GM18907 (cell line): ENCODE results near the gene NCOA5.
"Not testable (repeated sequence)": the region's sequence is repeated elsewhere in the genome, so short reads cannot be mapped to it uniquely, and the experiment has no call there.

Source experiments
- ATAC-seq: cut with Tn5 transposase; IDR thresholded peaks from one replicate; pipeline ENCODE4 v1.9.1; 2021; ENCODE audit warnings: mild to moderate bottlenecking, moderate library complexity; ENCODE audit not compliant: unreplicated experiment

Gene NCOA5

DNA sequence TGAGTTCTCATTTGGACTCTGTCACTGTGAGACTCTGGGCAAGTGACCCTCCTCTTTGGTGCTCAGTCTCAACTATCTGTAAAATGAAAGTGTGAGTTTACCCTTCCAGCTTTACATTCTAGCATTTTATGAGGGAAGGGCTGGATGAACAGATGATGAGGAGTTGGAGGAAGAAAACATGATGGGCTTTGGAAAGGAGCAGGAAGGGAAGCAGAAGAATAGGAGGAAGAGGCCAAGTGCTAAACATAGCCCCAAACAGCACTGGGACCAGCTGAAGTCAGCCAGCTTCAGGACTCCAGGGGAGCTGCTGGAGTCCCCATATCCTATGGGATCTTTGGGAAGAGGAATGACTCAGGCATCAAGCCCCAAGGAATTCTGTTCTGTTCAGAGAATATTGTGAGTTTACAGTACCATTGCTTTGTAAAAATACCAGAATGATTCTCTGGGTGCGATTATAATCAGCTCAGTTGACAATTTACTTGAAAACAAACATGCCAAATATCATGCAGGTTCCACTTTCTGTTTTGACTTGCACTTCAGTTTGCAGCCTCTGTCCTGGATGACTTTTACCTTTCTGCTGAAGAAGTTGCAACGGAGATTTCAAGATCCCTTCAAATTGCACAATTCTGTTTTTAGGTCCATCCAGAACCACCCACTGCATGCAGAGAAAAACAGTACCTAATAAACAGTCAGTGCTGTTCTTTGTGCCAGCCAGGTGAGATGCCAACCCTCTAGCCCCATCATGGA is 31.6 kb upstream of the NCOA5 start:
- ATAC-seq, result no peak

- ATAC-seq, result no peak
Observed at GRCh38 chr20:46120136-46120535, 30.4 kb upstream of the NCOA5 start.

GRCh38 chr20:46119547-46119946 is 29.8 kb upstream of the NCOA5 start:
- no peak for ATAC-seq

GRCh38 chr20:46119028-46119546 is 29.3 kb upstream of the NCOA5 start:
- peak; percentile 41 for ATAC-seq

GRCh38 chr20:46118481-46119020 is 28.8 kb upstream of the NCOA5 start:
- ATAC-seq, result peak; percentile 57

GRCh38 chr20:46117704-46118467 is 28.1 kb upstream of the NCOA5 start, which contains the start of gene CD40:
TSS of gene CD40 (plus strand) at chr20:46118314. CDS start at chr20:46118344, 30 bp downstream.
- peak; percentile 67 for ATAC-seq

- ATAC-seq, result no peak
Observed at GRCh38 chr20:46114449-46114848, 24.7 kb upstream of the NCOA5 start.

DNA sequence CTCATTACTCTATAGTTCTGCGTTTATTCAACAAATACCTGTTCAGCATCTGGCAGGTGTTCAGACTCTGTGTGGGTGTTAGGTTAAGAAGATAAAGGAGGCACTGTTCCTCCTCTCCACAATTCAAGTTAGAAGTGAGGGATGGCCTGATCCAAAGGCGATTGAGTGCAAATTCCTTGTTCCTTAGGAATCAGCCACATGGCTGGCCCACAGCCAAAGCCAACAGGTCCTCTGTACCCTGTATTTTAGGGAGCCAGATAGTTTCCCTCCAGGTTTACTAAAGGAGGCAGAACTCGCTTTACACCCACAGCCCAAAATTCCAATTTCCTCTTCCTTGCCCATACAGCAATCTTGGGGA is 23.3 kb upstream of the NCOA5 start:
- ATAC-seq, result no peak

- no peak for ATAC-seq
Observed at GRCh38 chr20:46112430-46113112, 22.8 kb upstream of the NCOA5 start.

DNA sequence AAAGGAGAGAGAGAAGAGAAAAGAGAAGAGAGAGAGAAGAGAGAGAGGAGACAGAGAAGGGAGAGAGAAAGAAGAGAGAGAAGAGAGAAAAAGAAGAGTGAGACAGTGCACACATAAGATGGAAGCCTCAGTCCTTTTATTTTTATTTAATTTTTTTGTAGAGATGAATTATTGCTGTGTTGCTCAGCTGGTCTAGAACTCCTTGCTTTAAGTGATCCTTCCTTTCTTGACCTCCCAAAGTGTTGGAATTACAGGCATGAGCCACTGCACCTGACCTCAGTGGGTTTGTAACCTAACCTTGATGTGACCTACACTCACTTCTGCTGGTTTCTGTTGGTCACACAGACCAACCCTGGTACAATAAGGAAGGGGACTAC is 22.1 kb upstream of the NCOA5 start:
- ATAC-seq, result no peak

DNA sequence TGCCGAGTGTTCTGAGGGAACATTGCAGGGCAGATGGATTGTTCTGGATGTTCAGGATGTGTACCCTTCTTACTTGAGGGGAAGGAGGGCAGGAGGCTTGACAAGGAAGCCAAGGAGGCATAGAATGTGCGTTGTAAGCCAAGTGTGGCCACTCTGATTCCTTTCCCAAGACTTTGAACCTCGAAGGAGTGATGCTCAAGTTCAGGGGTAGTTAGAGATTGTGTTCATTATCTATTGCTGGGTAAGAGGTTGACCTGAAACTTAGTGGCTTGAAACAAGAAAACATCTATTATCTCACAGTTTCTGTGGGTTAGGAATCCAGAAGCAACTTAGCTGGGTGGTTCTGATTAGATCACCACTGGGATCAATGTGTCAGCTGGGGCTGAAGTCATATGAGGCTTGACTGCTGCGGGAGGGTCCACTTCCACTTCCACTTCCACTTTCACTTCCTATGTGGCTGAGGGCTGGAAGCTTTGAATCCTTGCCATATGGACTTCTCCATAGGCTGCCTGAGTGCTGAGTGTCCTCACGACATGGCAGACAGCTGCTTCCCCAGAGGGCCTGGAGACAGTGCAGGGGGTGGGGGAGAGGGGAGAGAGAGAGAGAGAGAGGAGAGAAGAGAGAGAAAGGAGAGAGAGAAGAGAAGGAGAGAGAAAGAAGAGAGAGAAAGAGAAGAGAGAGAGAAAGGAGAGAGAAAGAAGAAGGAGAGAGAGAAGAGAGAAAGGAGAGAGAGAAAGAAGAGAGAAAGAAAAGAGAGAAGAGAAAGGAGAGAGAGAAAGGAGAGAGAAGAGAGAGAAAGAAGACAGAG is 21.5 kb upstream of the NCOA5 start:
- ATAC-seq, result peak; percentile 47

DNA sequence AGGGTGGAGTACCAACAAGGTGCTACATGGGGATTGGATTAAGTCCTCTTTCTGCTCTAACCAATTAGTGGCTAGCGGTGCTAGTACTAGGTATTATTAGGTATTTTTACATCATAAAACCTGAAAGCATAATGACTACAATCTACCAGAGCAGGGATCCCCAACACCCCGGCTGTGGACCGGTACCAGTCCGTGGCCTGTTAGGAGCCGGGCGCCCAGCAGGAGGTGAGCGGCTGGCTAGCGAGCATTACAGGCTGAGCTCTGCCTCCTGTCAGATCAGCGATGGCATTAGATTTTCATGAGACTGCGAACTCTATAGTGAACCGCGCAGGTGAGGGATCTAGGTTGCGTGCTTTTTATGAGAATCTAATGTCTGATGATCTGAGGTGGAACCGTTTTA is 19.2 kb upstream of the NCOA5 start:
- ATAC-seq, result no peak

DNA sequence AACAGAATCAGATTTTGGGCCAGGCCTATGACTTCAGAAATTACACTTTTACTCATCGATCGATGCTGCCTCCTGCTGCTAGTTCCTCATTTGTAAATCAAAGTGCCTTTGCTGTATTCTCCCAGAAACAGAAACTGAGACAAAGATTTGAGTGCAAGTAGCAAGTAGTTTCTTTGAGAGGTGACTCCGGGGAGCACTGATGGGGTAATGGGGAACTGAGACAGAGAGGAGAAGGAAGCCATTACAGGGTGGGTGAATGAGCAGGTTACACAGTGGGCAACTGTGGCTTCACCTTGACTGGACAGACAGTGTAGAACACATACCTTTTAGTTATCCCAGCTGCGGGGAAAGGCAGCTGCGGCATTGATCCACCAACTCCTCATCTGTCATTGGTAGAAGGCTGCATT is 18.7 kb upstream of the NCOA5 start:
- peak; percentile 87 for ATAC-seq

- no peak for ATAC-seq
Observed at GRCh38 chr20:46107061-46107460, 17.3 kb upstream of the NCOA5 start.

DNA sequence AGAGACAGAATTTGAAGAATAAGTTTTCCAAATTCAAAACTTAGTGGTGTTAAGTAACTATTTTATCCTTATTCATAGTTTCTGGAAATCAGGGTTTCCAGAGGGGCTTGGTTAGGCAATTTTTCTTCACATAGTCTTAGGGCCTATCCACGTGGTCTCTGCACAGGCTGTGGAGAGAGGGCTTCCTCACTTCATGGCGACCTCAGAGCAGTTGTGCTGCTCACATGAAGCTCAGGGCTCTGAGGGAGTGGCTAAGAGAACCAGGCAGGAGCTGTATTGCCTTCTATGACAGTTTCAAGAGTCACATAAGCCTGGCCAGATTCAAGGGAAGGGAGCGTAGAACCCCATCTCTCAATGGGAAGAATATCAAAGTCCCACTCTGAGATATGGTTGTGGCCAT is 14.5 kb upstream of the NCOA5 start:
- ATAC-seq, result no peak

DNA sequence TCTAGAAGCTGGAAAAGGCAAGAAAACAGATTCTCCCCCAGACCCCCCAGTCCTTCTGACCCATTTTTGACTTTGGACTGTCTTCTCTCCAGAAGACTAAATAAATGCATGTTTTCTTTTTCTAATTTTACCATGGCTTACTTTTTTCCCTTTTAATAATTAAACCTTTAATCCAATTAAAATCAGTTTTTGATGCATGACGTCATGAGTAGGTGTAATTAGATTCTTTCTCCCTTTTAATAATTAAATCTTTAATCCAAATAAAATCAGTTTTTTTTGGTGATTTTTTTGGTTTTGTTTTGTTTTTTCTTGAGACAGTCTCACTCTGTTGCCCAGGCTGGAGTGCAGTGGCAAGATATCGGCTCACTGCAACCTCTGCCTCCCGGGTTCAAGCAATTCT is 13.2 kb upstream of the NCOA5 start:
- no peak for ATAC-seq

- no peak for ATAC-seq
Observed at GRCh38 chr20:46101957-46102356, 12.2 kb upstream of the NCOA5 start.

GRCh38 chr20:46100988-46101387 is 11.2 kb upstream of the NCOA5 start:
- no peak for ATAC-seq

- ATAC-seq, result not testable (repeated sequence)
Observed at GRCh38 chr20:46100444-46100843, 10.7 kb upstream of the NCOA5 start.

- no peak for ATAC-seq
Observed at GRCh38 chr20:46099491-46100287, 9.9 kb upstream of the NCOA5 start.
